Hepatocyte (in vitro differentiated cells): ENCODE data around the gene EMX1. TPM values are rescaled to one million over a fixed set of nuclear protein-coding genes. Genes with fewer than 3 reads are reported as not detected.

Source experiments
- DNase-seq: peaks from one replicate; pipeline ENCODE4 v3.0.0-alpha.2; 2016; ENCODE audit warnings: low spot score
- H2AFZ ChIP-seq: fragments of 200-600 bp; sonication (generic); 2 replicates; pipeline ENCODE4 v1.6.0; 2016; ENCODE audit warnings: antibody characterized with exemption, mild to moderate bottlenecking
- H3K27ac ChIP-seq: fragments of 200-600 bp; sonication (generic); 2 replicates; pipeline ENCODE4 v1.5.1; 2016; ENCODE audit warnings: mild to moderate bottlenecking
- H3K27me3 ChIP-seq: fragments of 200-600 bp; sonication (generic); 2 replicates; pipeline ENCODE4 v1.6.1; 2016
- H3K36me3 ChIP-seq: fragments of 200-600 bp; sonication (generic); replicated peaks from 2 replicates; pipeline ENCODE4 v1.5.1; 2016; ENCODE audit warnings: low read depth; ENCODE audit not compliant: insufficient read depth
- H3K4me1 ChIP-seq: fragments of 200-600 bp; sonication (generic); 2 replicates; pipeline ENCODE4 v1.5.1; 2016; ENCODE audit warnings: mild to moderate bottlenecking, moderate library complexity; ENCODE audit not compliant: insufficient read depth
- H3K4me2 ChIP-seq: fragments of 200-600 bp; sonication (generic); 2 replicates; pipeline ENCODE4 v1.6.0; 2016
- H3K4me3 ChIP-seq: fragments of 200-600 bp; sonication (generic); 2 replicates; pipeline ENCODE4 v1.5.1; 2016; ENCODE audit warnings: mild to moderate bottlenecking
- H3K79me2 ChIP-seq: fragments of 200-600 bp; sonication (generic); 2 replicates; pipeline ENCODE4 v1.6.0; 2017; ENCODE audit warnings: mild to moderate bottlenecking
- H3K9me2 ChIP-seq: fragments of 200-600 bp; sonication (generic); replicated peaks from 2 replicates; pipeline ENCODE4 v1.6.0; 2017; ENCODE audit warnings: mild to moderate bottlenecking; ENCODE audit not compliant: insufficient read depth
- H3K9me3 ChIP-seq: fragments of 200-600 bp; sonication (generic); 2 replicates; pipeline ENCODE4 v1.5.1; 2016; ENCODE audit warnings: low read depth, mild to moderate bottlenecking
- H4K20me1 ChIP-seq: fragments of 200-600 bp; sonication (generic); 2 replicates; pipeline ENCODE4 v1.6.0; 2016; ENCODE audit warnings: mild to moderate bottlenecking; ENCODE audit not compliant: insufficient read depth, poor library complexity, severe bottlenecking
- CTCF ChIP-seq: fragments of 200-600 bp; sonication (generic); IDR thresholded peaks from 2 replicates; pipeline ENCODE4 v1.5.1; 2016; ENCODE audit warnings: antibody characterized with exemption, mild to moderate bottlenecking; ENCODE audit not compliant: poor library complexity
- EZH2 ChIP-seq: fragments of 200-600 bp; sonication (generic); IDR thresholded peaks from 2 replicates; pipeline ENCODE4 v1.6.1; 2016; ENCODE audit warnings: antibody characterized with exemption, mild to moderate bottlenecking, borderline replicate concordance
- EZH2phosphoT487 ChIP-seq: fragments of 200-600 bp; sonication (generic); IDR thresholded peaks from one replicate; pipeline ENCODE4 v1.6.1; 2018; ENCODE audit warnings: antibody characterized with exemption, mild to moderate bottlenecking, low read depth, moderate library complexity; ENCODE audit not compliant: unreplicated experiment, severe bottlenecking
- WGBS: methylation state at CpG from one replicate; pipeline ENCODE4 v1.1.6; 2016; ENCODE audit warnings: low lambda C conversion rate; ENCODE audit errors: missing lambda C conversion rate; 5-methylcytosine and 5-hydroxymethylcytosine counted together
- polyA plus RNA-seq: library from polyadenylated mRNA; unstranded; fragments of >200 nt; fragmentation: Nextera tagmentation; extraction: Ambion mirVana; gene quantifications from 2 replicates; pipeline ENCODE4 v1.2.1, GENCODE V29; 2016
- total RNA-seq: library from RNA; depleted of rRNA; stranded (reverse); fragments of >200 nt; gene quantifications from 2 replicates; pipeline ENCODE4 v1.2.3, GENCODE V29; 2014

EMX1 gene
- total and polyA plus RNA-seq, 2 experiments from 2014 or later: 0.34 to 1.2 TPM

- H3K4me3 ChIP-seq: no peak overlapping the region
- H3K4me2 ChIP-seq: no peak overlapping the region
- no peaks in the 10 kb centered on the region for H3K36me3 ChIP-seq
- TF ChIP-seq CTCF (no peak), EZH2 (no peak), EZH2phosphoT487 (no peak)
- no peak overlapping the region for H2AFZ ChIP-seq
- no peaks in the 10 kb centered on the region for H3K9me3 ChIP-seq
- no peaks in the 10 kb centered on the region for H3K9me2 ChIP-seq
- peaks cover 49% of the 10 kb centered on the region for H3K27me3 ChIP-seq
- H3K79me2 ChIP-seq: no peaks in the 10 kb centered on the region
- DNase-seq: no peak
- no peaks in the 10 kb centered on the region for H4K20me1 ChIP-seq
- 91% methylated on average over 14 of the region's 14 CpGs for WGBS
- H3K4me1 ChIP-seq: no peaks in the 10 kb centered on the region
- no peak overlapping the region for H3K27ac ChIP-seq
Measured at GRCh38 chr2:72931280-72931910, 14.1 kb downstream of the EMX1 start.

- no peaks in the 10 kb centered on the region for H3K79me2 ChIP-seq
- H3K27me3 ChIP-seq: peaks cover 41% of the 10 kb centered on the region
- H3K4me3 ChIP-seq: no peak overlapping the region
- H3K9me3 ChIP-seq: no peaks in the 10 kb centered on the region
- H2AFZ ChIP-seq: no peak overlapping the region
- TF ChIP-seq CTCF: no peak
- no peak for TF ChIP-seq EZH2phosphoT487
- no peak for TF ChIP-seq EZH2
- 59% methylated on average over 5 of the region's 5 CpGs for WGBS
- DNase-seq: no peak
- no peak overlapping the region for H3K4me2 ChIP-seq
- H3K27ac ChIP-seq: no peak overlapping the region
- H4K20me1 ChIP-seq: no peaks in the 10 kb centered on the region
- H3K4me1 ChIP-seq: no peaks in the 10 kb centered on the region
- no peaks in the 10 kb centered on the region for H3K9me2 ChIP-seq
- H3K36me3 ChIP-seq: no peaks in the 10 kb centered on the region
Measured at GRCh38 chr2:72932045-72932740, 14.9 kb downstream of the EMX1 start.

- WGBS: 92% methylated on average over 4 of the region's 4 CpGs
- TF ChIP-seq EZH2 (no peak), CTCF (no peak), EZH2phosphoT487 (no peak)
- H3K4me2 ChIP-seq: no peak overlapping the region
- peaks cover 35% of the 10 kb centered on the region for H3K27me3 ChIP-seq
- no peaks in the 10 kb centered on the region for H3K79me2 ChIP-seq
- H4K20me1 ChIP-seq: no peaks in the 10 kb centered on the region
- H3K4me1 ChIP-seq: no peaks in the 10 kb centered on the region
- DNase-seq: no peak
- no peaks in the 10 kb centered on the region for H3K9me2 ChIP-seq
- no peak overlapping the region for H3K4me3 ChIP-seq
- no peak overlapping the region for H2AFZ ChIP-seq
- H3K9me3 ChIP-seq: no peaks in the 10 kb centered on the region
- H3K36me3 ChIP-seq: no peaks in the 10 kb centered on the region
- H3K27ac ChIP-seq: no peak overlapping the region
Measured at GRCh38 chr2:72932805-72933204, 15.5 kb downstream of the EMX1 start.
